ENCODE results near the gene PUM1.

- TF ChIP-seq, protein P1, sequence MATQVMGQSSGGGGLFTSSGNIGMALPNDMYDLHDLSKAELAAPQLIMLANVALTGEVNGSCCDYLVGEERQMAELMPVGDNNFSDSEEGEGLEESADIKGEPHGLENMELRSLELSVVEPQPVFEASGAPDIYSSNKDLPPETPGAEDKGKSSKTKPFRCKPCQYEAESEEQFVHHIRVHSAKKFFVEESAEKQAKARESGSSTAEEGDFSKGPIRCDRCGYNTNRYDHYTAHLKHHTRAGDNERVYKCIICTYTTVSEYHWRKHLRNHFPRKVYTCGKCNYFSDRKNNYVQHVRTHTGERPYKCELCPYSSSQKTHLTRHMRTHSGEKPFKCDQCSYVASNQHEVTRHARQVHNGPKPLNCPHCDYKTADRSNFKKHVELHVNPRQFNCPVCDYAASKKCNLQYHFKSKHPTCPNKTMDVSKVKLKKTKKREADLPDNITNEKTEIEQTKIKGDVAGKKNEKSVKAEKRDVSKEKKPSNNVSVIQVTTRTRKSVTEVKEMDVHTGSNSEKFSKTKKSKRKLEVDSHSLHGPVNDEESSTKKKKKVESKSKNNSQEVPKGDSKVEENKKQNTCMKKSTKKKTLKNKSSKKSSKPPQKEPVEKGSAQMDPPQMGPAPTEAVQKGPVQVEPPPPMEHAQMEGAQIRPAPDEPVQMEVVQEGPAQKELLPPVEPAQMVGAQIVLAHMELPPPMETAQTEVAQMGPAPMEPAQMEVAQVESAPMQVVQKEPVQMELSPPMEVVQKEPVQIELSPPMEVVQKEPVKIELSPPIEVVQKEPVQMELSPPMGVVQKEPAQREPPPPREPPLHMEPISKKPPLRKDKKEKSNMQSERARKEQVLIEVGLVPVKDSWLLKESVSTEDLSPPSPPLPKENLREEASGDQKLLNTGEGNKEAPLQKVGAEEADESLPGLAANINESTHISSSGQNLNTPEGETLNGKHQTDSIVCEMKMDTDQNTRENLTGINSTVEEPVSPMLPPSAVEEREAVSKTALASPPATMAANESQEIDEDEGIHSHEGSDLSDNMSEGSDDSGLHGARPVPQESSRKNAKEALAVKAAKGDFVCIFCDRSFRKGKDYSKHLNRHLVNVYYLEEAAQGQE (IDR thresholded peaks at IDR 0.05) = no peak
- TF ChIP-seq ZBTB33 (IDR thresholded peaks at IDR 0.05) (no peak), HNF4G (IDR thresholded peaks at IDR 0.05) (peak; percentile 17), GABPA (IDR thresholded peaks at IDR 0.05 in 1 of 2, conservative IDR thresholded peaks at IDR 0.05 in 1 of 2) (no peak), TAF1 (conservative IDR thresholded peaks at IDR 0.05) (no peak), CTCF (IDR thresholded peaks at IDR 0.05; ENCODE audit: low read depth, low read length, missing input control) (no peak), MAX (IDR thresholded peaks at IDR 0.05) (no peak), YY1 (IDR thresholded peaks at IDR 0.05) (no peak), RAD21 (IDR thresholded peaks at IDR 0.05) (no peak), JUND (IDR thresholded peaks at IDR 0.05) (no peak), FOXA1 (IDR thresholded peaks at IDR 0.05) (no peak), EGR1 (IDR thresholded peaks at IDR 0.05; ENCODE audit: low read depth in 2 of 2) (no peak)
These were observed 172.8 kb downstream of the PUM1 start for GRCh38 chr1:30892671-30893073.
